Panc1 (cell line): Measurements from ENCODE around the gene PTPN9. TPM values are rescaled to one million over a fixed set of nuclear protein-coding genes. Genes with fewer than 3 reads are reported as not detected.

ENCODE experiments used
- ATAC-seq: fragments of 200-7000 bp; cut with Tn5 transposase; 2 replicates; pipeline ENCODE4 v1.9.1; 2020; ENCODE audit warnings: mild to moderate bottlenecking, moderate library complexity
- BruUV-seq: library from RNA; stranded (reverse); fragments of 400-500 nt; replicated peaks from 2 replicates; lab custom pipeline; 2021; lab: Mats Ljungman, UMichigan
- CTCF ChIA-PET: fragments of 300-600 bp; sonication (Branson Sonifier 250); formaldehyde crosslinking; loops from one replicate; lab custom pipeline; 2022; ENCODE audit warnings: antibody characterized with exemption; lab: Charles Lee
- POLR2A ChIA-PET: fragments of 300-600 bp; sonication (Branson Sonifier 250); formaldehyde crosslinking; loops from one replicate; lab custom pipeline; 2022; ENCODE audit warnings: antibody characterized with exemption; lab: Charles Lee
- DNase-seq: peaks from one replicate; pipeline ENCODE4 v3.0.0-alpha.2; 2010; ENCODE audit warnings: low read depth, low spot score
- H3K27ac ChIP-seq: 2 replicates; pipeline ENCODE4 v1.5.1; 2011; ENCODE audit warnings: mild to moderate bottlenecking, low read length, inconsistent platforms
- H3K27me3 ChIP-seq: fragments of 200-500 bp; sonication (Bioruptor generic); 2 replicates; pipeline ENCODE4 v1.6.0; 2014; ENCODE audit warnings: low read length, inconsistent platforms; ENCODE audit not compliant: control insufficient read depth, insufficient read depth
- H3K36me3 ChIP-seq: fragments of 200-500 bp; sonication (Bioruptor generic); 2 replicates; pipeline ENCODE4 v1.5.1; 2014; ENCODE audit warnings: inconsistent platforms, mild to moderate bottlenecking, low read length, moderate library complexity; ENCODE audit not compliant: control insufficient read depth, insufficient read depth
- H3K4me1 ChIP-seq: 2 replicates; pipeline ENCODE4 v1.5.1; 2011; ENCODE audit warnings: inconsistent platforms, mild to moderate bottlenecking, low read length, moderate library complexity; ENCODE audit not compliant: control insufficient read depth, insufficient read depth
- H3K4me3 ChIP-seq, 2 experiments: 2 replicates each; pipeline ENCODE4 v1.5.1; 2011 to 2012; ENCODE audit warnings: low read depth in 2 of 2, low read length in 2 of 2, mild to moderate bottlenecking in 2 of 2, inconsistent platforms in 1 of 2, moderate library complexity in 1 of 2
- H3K9me3 ChIP-seq: fragments of 200-500 bp; sonication (Bioruptor generic); 2 replicates; pipeline ENCODE4 v1.5.1; 2014; ENCODE audit warnings: low read depth, mild to moderate bottlenecking, inconsistent platforms, low read length, moderate library complexity; ENCODE audit not compliant: control insufficient read depth, insufficient read depth
- CTCF ChIP-seq: fragments of 450-650 bp; IDR thresholded peaks from 2 replicates; pipeline ENCODE4 v1.5.1; 2017; ENCODE audit warnings: mild to moderate bottlenecking
- POLR2AphosphoS5 ChIP-seq: IDR thresholded peaks from 2 replicates; pipeline ENCODE4 v1.6.1; 2012; ENCODE audit warnings: mild to moderate bottlenecking, low read depth, low read length, moderate library complexity
- REST ChIP-seq, 2 experiments: IDR thresholded peaks; 2 replicates each; pipeline ENCODE4 v1.6.1; 2011 to 2012; ENCODE audit warnings: low read depth in 2 of 2, control low read depth in 1 of 2, low read length in 1 of 2, mild to moderate bottlenecking in 1 of 2, moderate library complexity in 1 of 2; ENCODE audit not compliant: insufficient read depth in 1 of 2
- SIN3A ChIP-seq: IDR thresholded peaks from 2 replicates; pipeline ENCODE4 v1.6.1; 2012; ENCODE audit warnings: low read depth, mild to moderate bottlenecking, low read length, moderate library complexity, borderline replicate concordance; ENCODE audit not compliant: insufficient read depth
- TCF7L2 ChIP-seq: IDR thresholded peaks from 2 replicates; pipeline ENCODE4 v1.6.1; 2011; ENCODE audit warnings: mild to moderate bottlenecking, low read depth, low read length, inconsistent platforms
- in situ Hi-C: cut with HindIII; loops from 2 replicates; pipeline ENCODE4 v1.10.0; 2016; ENCODE audit warnings: low sequenced_read_pairs, low pct_unique_long_range_greater_than_20kb
- intact Hi-C: fragments of 100-400 bp; cut with micrococcal nuclease; formaldehyde crosslinking; loops from one replicate; pipeline ENCODE4 v1.10.0; 2022; ENCODE audit not compliant: unreplicated experiment
- total RNA-seq: library from RNA; stranded (reverse); gene quantifications from one replicate; pipeline ENCODE4 v1.2.1, GENCODE V29; 2021; ENCODE audit not compliant: unreplicated experiment

The PTPN9 gene
- total RNA-seq, 1 experiment from 2014 or later, result 38.4 TPM

- Histone ChIP-seq H3K27me3 (no peaks in the 10 kb centered on the region), H3K4me3 (no peak overlapping the region), H3K9me3 (no peaks in the 10 kb centered on the region), H3K4me1 (no peaks in the 10 kb centered on the region), H3K36me3 (peaks cover 9% of the 10 kb centered on the region; the same call in 1 of the 2 replicates), H3K27ac (no peak overlapping the region)
- ATAC-seq, result no peak
- TF ChIP-seq CTCF (no peak), REST (IDR thresholded peaks at IDR 0.05; ENCODE audit: insufficient read depth in 1 of 2, low read depth in 2 of 2, low read length in 1 of 2) (no peak), TCF7L2 (no peak), POLR2AphosphoS5 (no peak), SIN3A (no peak)
- DNase-seq, result no peak
- intact Hi-C loops (no loop called here), in situ Hi-C loops (no loop called here)
- ChIA-PET CTCF (no interaction called here), POLR2A (no interaction called here)
- BruUV-seq, result TSS peak; percentile 2
These were observed 147.4 kb downstream of the PTPN9 start for GRCh38 chr15:75431682-75432081.

GRCh38 chr15:75431270-75431669 lies 147.8 kb downstream of the PTPN9 start:
- H3K36me3 ChIP-seq, result peaks cover 9% of the 10 kb centered on the region; the same call in 1 of the 2 replicates
- H3K4me3 ChIP-seq, result no peak overlapping the region
- CTCF ChIA-PET, result no interaction called here
- DNase-seq (no peak), ATAC-seq (no peak)
- intact Hi-C loops (no loop called here), in situ Hi-C loops (no loop called here)
- no peaks in the 10 kb centered on the region for H3K9me3 ChIP-seq
- no peaks in the 10 kb centered on the region for H3K27me3 ChIP-seq
- TF ChIP-seq TCF7L2 (no peak), SIN3A (no peak), CTCF (no peak), POLR2AphosphoS5 (no peak), REST (IDR thresholded peaks at IDR 0.05; ENCODE audit: insufficient read depth in 1 of 2, low read depth in 2 of 2, low read length in 1 of 2) (no peak)
- no TSS peak for BruUV-seq
- H3K27ac ChIP-seq, result no peak overlapping the region
- no peaks in the 10 kb centered on the region for H3K4me1 ChIP-seq
- POLR2A ChIA-PET, result no interaction called here
